CD4-positive, alpha-beta T cell treated with Interleukin-4 for 1 hour (primary cell): ENCODE results near the gene PWWP2A.
"Not testable (repeated sequence)": the region's sequence is repeated elsewhere in the genome, so short reads cannot be mapped to it uniquely, and the experiment has no call there.

Source experiments
- DNase-seq, 2 donors: peaks; one replicate each; pipeline ENCODE4 v3.0.0-alpha.2; 2020 to 2022

The PWWP2A gene

DNA sequence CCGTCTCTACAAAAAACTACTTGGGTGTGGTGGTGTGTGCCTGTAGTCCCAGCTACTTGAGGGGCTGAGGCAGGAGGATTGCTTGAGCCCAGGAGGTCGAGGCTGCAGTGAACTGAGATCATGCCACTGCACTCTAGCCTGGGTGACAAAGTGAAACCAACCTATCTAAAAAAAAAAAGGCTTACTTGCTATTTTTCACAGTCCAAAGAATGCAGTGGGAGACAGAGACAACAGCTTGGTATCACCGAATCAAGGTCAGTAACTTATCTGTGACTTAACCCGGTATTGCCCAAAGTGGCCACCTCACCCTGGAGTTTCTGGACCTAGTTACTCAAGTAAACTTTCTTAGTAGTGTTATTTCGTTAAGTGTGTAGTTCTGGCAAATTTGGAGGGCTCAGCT lies 50.1 kb downstream of the PWWP2A start:
- not testable (repeated sequence) for DNase-seq

GRCh38 chr5:160064995-160065614 lies 54.1 kb downstream of the PWWP2A start:
- no peak for DNase-seq

GRCh38 chr5:160064417-160064810 lies 54.8 kb downstream of the PWWP2A start:
- DNase-seq, result no peak

- no peak for DNase-seq
Observed at GRCh38 chr5:160061770-160062169, 57.5 kb downstream of the PWWP2A start.

GRCh38 chr5:160060001-160060400 lies 59.2 kb downstream of the PWWP2A start:
- DNase-seq, result no peak

DNA sequence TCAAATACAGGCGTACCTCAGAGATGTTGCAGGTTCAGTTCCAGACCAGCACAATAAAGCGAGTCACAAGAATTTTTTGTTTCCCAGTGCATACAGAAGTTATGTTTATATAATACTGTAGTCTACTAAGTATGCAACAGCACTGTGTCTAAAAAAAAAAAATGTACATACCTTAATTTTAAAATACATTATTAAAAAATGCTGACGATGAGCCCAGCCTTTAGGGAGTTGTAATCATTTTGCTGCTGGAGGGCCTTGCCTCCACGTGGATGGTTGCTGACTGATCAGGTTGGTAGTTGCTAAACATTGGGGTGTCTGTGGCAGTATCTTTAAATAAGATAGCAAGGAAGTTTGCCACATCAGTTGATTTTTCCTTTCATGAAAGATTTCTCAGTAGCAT lies 62.0 kb downstream of the PWWP2A start:
- no peak for DNase-seq

DNA sequence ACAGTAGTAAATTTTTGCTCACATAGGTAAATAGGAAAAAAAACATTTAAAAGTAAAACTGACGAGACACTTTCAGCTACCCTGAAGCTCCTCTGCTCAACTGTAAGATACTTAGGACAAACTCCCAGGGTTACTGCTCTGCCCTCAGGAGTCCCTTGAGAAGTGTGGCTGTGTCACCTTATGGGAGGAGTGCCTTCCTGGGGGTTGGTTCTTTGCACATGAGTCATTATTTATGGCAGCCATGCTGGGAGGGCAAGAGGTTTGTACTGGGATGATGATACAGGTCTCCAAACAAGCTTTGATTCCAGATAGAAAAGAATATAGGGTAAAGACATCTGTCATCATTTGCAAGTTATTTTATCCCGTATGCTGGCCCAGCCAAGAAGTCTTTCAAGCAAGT lies 64.4 kb downstream of the PWWP2A start:
- DNase-seq, result no peak

GRCh38 chr5:160054047-160054446 lies 65.2 kb downstream of the PWWP2A start:
- DNase-seq, result no peak

GRCh38 chr5:160049099-160049498 lies 70.2 kb downstream of the PWWP2A start:
- no peak for DNase-seq

GRCh38 chr5:160048131-160048530 lies 71.1 kb downstream of the PWWP2A start:
- no peak for DNase-seq

GRCh38 chr5:160047423-160047822 lies 71.8 kb downstream of the PWWP2A start:
- DNase-seq, result no peak

GRCh38 chr5:160044967-160045366 lies 74.3 kb downstream of the PWWP2A start:
- no peak for DNase-seq

GRCh38 chr5:160044391-160044804 lies 74.9 kb downstream of the PWWP2A start:
- DNase-seq, result no peak

- no peak for DNase-seq
Observed at GRCh38 chr5:160042671-160043070, 76.6 kb downstream of the PWWP2A start.
